Measurements from ENCODE around the gene MUC21. TPM values are rescaled to one million over a fixed set of nuclear protein-coding genes. Genes with fewer than 3 reads are reported as not detected.

MUC21 gene
- total and polyA plus RNA-seq, 2 donors (not counting 3 experiments of a cell fraction or from before 2014, with no cell fraction given) = not detected

- dilution Hi-C loops (cut with MboI; ENCODE audit: extremely low pct_ligation_motif_present, low sequenced_read_pairs) (no loop called here), intact Hi-C loops (cut with micrococcal nuclease) (no loop called here)
- TF ChIP-seq JUN (IDR thresholded peaks at IDR 0.05; ENCODE audit: borderline replicate concordance, insufficient read depth, insufficient read length, low read depth) (no peak), EZH2 (IDR thresholded peaks at IDR 0.05; ENCODE audit: borderline replicate concordance, low read depth, low read length, severe bottlenecking) (no peak), POLR2A (IDR thresholded peaks at IDR 0.05; ENCODE audit: low read depth, low read length) (no peak), FOS (IDR thresholded peaks at IDR 0.05; ENCODE audit: borderline replicate concordance, insufficient read depth, low read length) (no peak), CTCF (IDR thresholded peaks at IDR 0.05; ENCODE audit: extremely low read depth in 1 of 2, insufficient read depth in 1 of 2, low read depth in 1 of 2, low read length in 2 of 2) (no peak), POLR2AphosphoS5 (IDR thresholded peaks at IDR 0.05; ENCODE audit: insufficient read depth, low read depth, low read length) (no peak), MYC (IDR thresholded peaks at IDR 0.05; ENCODE audit: low read depth, low read length) (no peak), MAX (IDR thresholded peaks at IDR 0.05; ENCODE audit: insufficient read depth, insufficient read length) (no peak), GATA2 (IDR thresholded peaks at IDR 0.05; ENCODE audit: insufficient read depth, insufficient read length, low read depth, low read length) (no peak)
- no peaks in the 10 kb centered on the region for H3K4me1 ChIP-seq (ENCODE audit: control insufficient read depth, extremely low read depth, insufficient read depth, low read length)
- H4K20me1 ChIP-seq (replicated peaks; ENCODE audit: control insufficient read depth, extremely low read depth, insufficient read depth, low read length) = no peaks in the 10 kb centered on the region
- H3K36me3 ChIP-seq (ENCODE audit: control insufficient read depth in 2 of 2, extremely low read depth in 1 of 2, insufficient read depth in 2 of 2, low read length in 2 of 2) = no peaks in the 10 kb centered on the region
- ChIA-PET POLR2A (no interaction called here), CTCF (no interaction called here)
- H3K9me1 ChIP-seq (replicated peaks; ENCODE audit: control insufficient read depth, extremely low read depth, insufficient read depth, low read length) = no peaks in the 10 kb centered on the region
- H3K27ac ChIP-seq (ENCODE audit: insufficient read depth, low read depth, low read length) = no peak overlapping the region
- DNase-seq (ENCODE audit: low read depth, low spot score) = no peak
- no peak overlapping the region for H3K4me2 ChIP-seq (ENCODE audit: insufficient read depth, low read length)
- no peak overlapping the region for H3K4me3 ChIP-seq (replicated peaks in 1 of 3; ENCODE audit: insufficient read depth in 1 of 3, low read depth in 1 of 3, low read length in 3 of 3)
- no peak overlapping the region for H2AFZ ChIP-seq (ENCODE audit: low read depth, low read length)
- FAIRE-seq = no peak
- no peaks in the 10 kb centered on the region for H3K79me2 ChIP-seq (ENCODE audit: control insufficient read depth, insufficient read depth, low read length)
- peaks cover 0 to 3% of the 10 kb centered on the region in 2 experiments for H3K27me3 ChIP-seq (ENCODE audit: control insufficient read depth in 2 of 2, insufficient read depth in 2 of 2, low read length in 2 of 2)
- no peak overlapping the region for H3K9ac ChIP-seq (replicated peaks; ENCODE audit: extremely low read depth, insufficient read depth, low read length)
- BruUV-seq (replicated peaks) = no TSS peak
- no peaks in the 10 kb centered on the region for H3K9me3 ChIP-seq (replicated peaks; ENCODE audit: control insufficient read depth, insufficient read depth, low read length)
These were observed 13.8 kb downstream of the MUC21 start for GRCh38 chr6:30997301-30997700.

Data from endothelial cell of umbilical vein (primary cell).